ENCODE data around the gene TUT4.
"Not testable (repeated sequence)": the region's sequence is repeated elsewhere in the genome, so short reads cannot be mapped to it uniquely, and the experiment has no call there.

Gene TUT4, protein sequence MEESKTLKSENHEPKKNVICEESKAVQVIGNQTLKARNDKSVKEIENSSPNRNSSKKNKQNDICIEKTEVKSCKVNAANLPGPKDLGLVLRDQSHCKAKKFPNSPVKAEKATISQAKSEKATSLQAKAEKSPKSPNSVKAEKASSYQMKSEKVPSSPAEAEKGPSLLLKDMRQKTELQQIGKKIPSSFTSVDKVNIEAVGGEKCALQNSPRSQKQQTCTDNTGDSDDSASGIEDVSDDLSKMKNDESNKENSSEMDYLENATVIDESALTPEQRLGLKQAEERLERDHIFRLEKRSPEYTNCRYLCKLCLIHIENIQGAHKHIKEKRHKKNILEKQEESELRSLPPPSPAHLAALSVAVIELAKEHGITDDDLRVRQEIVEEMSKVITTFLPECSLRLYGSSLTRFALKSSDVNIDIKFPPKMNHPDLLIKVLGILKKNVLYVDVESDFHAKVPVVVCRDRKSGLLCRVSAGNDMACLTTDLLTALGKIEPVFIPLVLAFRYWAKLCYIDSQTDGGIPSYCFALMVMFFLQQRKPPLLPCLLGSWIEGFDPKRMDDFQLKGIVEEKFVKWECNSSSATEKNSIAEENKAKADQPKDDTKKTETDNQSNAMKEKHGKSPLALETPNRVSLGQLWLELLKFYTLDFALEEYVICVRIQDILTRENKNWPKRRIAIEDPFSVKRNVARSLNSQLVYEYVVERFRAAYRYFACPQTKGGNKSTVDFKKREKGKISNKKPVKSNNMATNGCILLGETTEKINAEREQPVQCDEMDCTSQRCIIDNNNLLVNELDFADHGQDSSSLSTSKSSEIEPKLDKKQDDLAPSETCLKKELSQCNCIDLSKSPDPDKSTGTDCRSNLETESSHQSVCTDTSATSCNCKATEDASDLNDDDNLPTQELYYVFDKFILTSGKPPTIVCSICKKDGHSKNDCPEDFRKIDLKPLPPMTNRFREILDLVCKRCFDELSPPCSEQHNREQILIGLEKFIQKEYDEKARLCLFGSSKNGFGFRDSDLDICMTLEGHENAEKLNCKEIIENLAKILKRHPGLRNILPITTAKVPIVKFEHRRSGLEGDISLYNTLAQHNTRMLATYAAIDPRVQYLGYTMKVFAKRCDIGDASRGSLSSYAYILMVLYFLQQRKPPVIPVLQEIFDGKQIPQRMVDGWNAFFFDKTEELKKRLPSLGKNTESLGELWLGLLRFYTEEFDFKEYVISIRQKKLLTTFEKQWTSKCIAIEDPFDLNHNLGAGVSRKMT (N-terminal part only)

DNA sequence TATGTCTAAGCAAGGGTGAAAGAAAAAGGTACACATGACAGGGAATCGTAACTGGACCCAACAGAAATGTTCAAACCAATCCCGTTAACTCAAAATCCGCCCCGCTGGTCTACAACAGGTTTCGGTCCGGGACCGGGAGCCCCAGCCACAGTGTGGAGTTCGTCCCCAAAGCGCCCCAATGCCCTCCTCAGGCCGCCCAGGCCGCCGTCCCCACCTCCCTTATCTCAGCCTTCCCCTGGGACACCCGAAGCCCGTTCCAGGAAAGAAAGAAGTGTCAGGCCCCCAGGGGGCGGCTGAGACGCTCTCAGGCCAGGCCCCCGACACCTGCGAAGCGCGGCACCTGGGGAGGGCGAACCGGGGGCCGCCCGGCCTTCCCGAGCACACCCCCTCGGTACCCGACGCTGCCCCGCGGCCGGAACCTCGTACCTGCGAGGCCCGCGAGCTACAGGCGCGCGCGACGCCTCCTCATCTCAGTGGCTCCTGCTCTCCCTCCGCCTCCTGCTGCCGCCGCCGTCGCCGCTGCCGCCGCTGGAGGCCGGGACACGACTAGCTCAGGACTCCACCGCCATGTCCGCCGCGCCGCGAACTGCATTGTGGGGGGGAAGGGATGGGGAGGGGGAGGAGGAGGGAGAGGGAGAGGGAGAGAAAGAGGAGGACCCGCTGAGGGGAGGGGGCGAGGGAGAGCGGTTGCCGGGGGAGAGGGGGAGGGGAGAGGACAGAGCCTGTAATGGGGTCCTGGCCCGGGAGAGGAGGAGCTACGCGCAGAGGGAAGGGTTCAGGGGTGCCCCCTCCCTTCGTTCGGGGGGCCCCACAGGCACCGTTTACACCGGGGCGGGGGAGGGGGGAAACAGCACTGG is at the start of gene TUT4:
Gene TUT4, minus strand, starts transcription at position 588 of the 857 bp plus-strand sequence. CDS start 26,812 bp downstream, outside the sequence.
- peak; percentile 73 for DNase-seq

DNA sequence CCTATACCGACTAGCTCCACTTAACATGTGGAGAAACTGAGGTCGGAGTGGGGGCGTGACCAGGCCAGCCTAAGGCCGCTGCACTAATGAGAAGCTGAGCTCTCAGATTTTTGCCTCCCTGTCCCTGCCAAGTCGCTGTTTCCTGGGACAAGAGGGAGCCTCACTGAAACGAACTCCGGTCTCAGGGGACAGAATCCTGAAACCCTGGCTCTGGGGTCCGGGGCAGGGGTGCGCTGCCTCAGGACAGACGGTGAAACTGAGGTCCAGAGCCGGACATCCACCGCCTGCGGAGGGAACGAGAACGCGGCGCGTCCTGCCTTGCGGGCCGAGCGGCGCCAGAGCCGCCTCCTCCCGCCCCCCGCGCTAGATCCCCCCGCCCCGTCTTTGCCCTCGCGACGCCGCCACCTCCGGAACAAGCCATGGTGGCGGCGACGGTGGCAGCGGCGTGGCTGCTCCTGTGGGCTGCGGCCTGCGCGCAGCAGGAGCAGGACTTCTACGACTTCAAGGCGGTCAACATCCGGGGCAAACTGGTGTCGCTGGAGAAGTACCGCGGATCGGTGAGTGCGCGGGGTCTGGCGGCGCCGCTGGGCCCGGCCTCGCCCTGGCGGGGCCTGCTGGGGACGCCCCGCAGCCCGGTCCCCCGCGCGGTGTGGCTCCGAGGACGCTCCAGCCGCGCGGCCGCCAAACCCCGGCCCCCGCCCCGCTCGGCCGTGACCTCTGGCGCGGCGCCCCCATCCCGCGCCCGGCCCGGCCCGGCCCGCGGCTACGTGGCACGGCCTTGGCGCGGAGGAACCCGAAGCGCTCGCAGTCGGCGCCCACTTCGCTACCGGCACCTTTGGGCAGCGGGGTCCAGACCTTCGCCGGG is 49.3 kb upstream of the TUT4 start, which contains the start of gene GPX7:
Gene GPX7, plus strand, starts transcription at position 381 of the 865 bp plus-strand sequence. Its CDS starts 39 bp downstream, at position 420.
- peak; percentile 16 for DNase-seq

- DNase-seq = no peak
Observed at GRCh38 chr1:52601519-52601918, 48.6 kb upstream of the TUT4 start.

GRCh38 chr1:52600533-52601179 is 47.8 kb upstream of the TUT4 start:
- no peak for DNase-seq

GRCh38 chr1:52599236-52599635 is 46.3 kb upstream of the TUT4 start:
- DNase-seq = no peak

- DNase-seq = no peak
Observed at GRCh38 chr1:52598729-52599128, 45.8 kb upstream of the TUT4 start.

- DNase-seq = no peak
Observed at GRCh38 chr1:52597912-52598311, 45.0 kb upstream of the TUT4 start.

GRCh38 chr1:52595061-52595460 is 42.2 kb upstream of the TUT4 start:
- no peak for DNase-seq

DNA sequence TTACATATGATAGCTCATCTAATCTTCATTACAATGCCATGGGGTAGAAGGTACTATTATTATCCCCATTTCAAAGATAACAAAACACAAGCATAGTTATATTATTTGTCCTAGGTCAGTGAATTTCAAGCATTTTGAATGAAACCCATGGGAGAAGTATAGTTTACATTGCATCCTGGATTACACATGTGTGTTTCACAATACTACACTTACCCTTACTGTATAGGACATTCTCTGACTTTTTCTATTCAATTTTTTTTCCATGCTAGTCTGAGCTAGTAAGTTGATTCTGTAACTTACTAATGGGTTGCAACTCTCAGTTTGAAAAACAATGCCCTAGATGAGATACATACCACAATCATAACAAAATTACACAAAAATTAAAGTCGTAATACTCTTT is 40.6 kb upstream of the TUT4 start:
- DNase-seq = no peak

DNA sequence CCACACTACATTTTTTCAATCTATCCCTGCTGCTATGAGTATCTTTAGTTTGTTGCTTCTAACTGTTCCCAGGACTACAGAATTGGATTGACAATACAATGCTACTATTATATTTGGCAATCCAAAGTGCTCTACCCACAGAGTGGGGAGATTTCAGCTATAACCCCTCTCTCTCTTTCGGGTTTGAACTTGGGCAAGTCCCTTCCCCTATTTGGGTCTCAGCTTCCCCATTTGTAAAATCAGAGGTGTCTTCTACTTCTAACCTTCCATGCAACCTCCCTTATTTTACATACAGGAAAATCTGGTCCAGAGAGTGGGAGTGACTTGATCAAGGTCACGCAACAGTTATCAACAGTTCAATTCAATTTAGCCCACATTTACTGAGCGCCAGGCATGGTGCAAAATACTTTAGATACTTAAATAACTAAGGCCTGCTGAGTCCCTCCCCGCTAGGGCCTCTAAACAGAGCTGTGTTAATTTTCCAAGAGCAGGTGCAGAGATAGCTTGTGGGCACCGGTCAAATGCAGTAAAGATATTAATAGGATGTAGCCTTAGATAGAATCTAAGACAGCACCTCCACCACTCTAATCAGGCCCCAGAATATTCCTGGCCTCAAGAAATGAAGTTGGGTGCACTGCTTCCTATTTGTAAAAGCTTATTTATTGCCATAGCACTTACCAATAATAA is 39.9 kb upstream of the TUT4 start:
- no peak for DNase-seq

DNA sequence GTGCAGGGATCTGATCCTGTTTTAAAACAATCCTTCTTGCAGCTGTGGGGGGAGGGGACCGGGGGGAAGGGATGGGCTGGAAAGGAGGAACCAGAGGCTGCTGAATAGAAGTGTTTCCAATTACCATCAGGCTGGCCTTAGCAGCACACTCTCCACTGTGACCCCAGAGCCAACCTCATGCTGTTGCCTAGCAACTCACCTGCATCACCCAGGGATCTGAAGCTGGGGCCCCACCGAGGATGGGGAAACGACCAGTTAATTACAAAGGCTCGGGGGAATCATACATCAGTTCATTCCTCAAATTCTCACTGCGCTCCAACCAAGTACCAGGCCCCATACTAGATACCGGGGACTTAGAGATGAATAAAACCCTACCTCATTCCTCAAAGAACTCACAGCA is 37.4 kb upstream of the TUT4 start:
- no peak for DNase-seq

- DNase-seq = no peak
Observed at GRCh38 chr1:52588535-52588934, 35.6 kb upstream of the TUT4 start.

GRCh38 chr1:52588027-52588426 is 35.1 kb upstream of the TUT4 start:
- DNase-seq = no peak

DNA sequence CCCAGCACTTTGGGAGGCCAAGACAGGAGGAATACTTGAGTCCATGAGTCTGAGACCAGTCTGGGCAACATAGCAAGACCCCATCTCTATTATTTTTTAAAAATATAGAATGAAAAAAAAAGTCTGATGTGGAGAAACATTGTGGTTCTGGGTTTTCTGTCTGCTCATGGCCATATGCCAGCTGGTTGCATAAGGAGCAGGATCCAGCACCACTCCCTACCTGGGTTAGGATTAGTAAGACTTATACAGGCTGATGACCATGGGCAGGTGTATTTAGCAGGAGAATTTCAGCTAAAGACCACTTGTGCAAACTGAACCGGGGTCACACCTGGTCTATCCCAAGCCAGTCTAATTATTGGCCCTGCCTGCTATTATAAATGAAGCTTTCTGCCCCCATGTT is 32.6 kb upstream of the TUT4 start:
- DNase-seq = no peak

- DNase-seq = no peak
Observed at GRCh38 chr1:52582116-52582696, 29.3 kb upstream of the TUT4 start.

GRCh38 chr1:52580283-52580682 is 27.4 kb upstream of the TUT4 start:
- no peak for DNase-seq

GRCh38 chr1:52579415-52579814 is 26.5 kb upstream of the TUT4 start:
- no peak for DNase-seq

- DNase-seq = not testable (repeated sequence)
Observed at GRCh38 chr1:52578066-52578465, 25.2 kb upstream of the TUT4 start.

DNA sequence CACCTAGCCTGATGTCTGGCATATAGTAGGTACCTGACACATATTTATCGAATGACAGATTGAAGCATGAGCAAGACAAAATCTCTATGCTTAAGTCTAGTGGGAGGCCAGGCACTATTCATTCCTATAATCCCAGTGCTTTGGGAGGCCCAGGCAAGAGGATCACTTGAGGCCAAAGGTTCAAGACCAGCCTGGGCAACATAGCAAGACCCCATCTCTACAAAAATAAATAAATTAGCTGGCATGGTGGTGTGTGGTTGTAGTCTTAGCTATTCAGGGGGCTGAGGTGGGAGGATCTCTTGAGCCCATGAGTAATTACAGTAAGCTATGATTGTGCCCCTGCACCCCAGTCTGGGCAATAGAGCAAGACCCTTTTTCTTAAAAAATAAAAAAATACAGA is 23.2 kb upstream of the TUT4 start:
- no peak for DNase-seq
